Measurements from ENCODE around the gene SAP25.

GRCh38 chr7:100582041-100582579 is 8.4 kb upstream of the SAP25 start:
- no peak for TF ChIP-seq CTCF (IDR thresholded peaks at IDR 0.05)
- TF ChIP-seq POLR2A (IDR thresholded peaks at IDR 0.05) = no peak
